NCI-H2196 treated with DMSO at 0.1 percent for 48 hours (cell line): ENCODE measurements around the gene ITM2C.

ENCODE experiments used
- DNase-seq: peaks from one replicate; lab custom pipeline; 2025; ENCODE audit not compliant: unreplicated experiment; lab: John Stamatoyannopoulos, UW

ITM2C gene

GRCh38 chr2:230850358-230850658 is 14.4 kb upstream of the ITM2C start:
- DNase-seq: no peak

- DNase-seq: no peak
These were observed 12.6 kb upstream of the ITM2C start for GRCh38 chr2:230852113-230852512.

- peak; percentile 44 for DNase-seq
These were observed 3.0 kb upstream of the ITM2C start for GRCh38 chr2:230861552-230862255.

- DNase-seq: no peak
These were observed 2.5 kb upstream of the ITM2C start for GRCh38 chr2:230862292-230862691.

- no peak for DNase-seq
These were observed 1.7 kb upstream of the ITM2C start for GRCh38 chr2:230863031-230863430.

- DNase-seq: no peak
These were observed 1.2 kb upstream of the ITM2C start for GRCh38 chr2:230863442-230864121.

GRCh38 chr2:230864122-230864604 is 579 bp upstream of the ITM2C start:
- no peak for DNase-seq

- DNase-seq: no peak
These were observed 594 bp downstream of the ITM2C start for GRCh38 chr2:230865307-230865765.

- no peak for DNase-seq
These were observed 1.3 kb downstream of the ITM2C start for GRCh38 chr2:230865766-230866755.

GRCh38 chr2:230866756-230867523 is 2.2 kb downstream of the ITM2C start:
- peak; percentile 16 for DNase-seq

- no peak for DNase-seq
These were observed 3.6 kb downstream of the ITM2C start for GRCh38 chr2:230868161-230868946.

- DNase-seq: no peak
These were observed 4.5 kb downstream of the ITM2C start for GRCh38 chr2:230868947-230869913.

- no peak for DNase-seq
These were observed 5.3 kb downstream of the ITM2C start for GRCh38 chr2:230869914-230870543.

GRCh38 chr2:230870544-230871360 is 6.0 kb downstream of the ITM2C start:
- no peak for DNase-seq

- DNase-seq: no peak
These were observed 6.8 kb downstream of the ITM2C start for GRCh38 chr2:230871361-230872150.

GRCh38 chr2:230872151-230872967 is 7.6 kb downstream of the ITM2C start:
- DNase-seq: no peak
